HepG2 (cell line): ENCODE data around the gene FAM118A. TPM values are rescaled to one million over a fixed set of nuclear protein-coding genes. Genes with fewer than 3 reads are reported as not detected.

Source experiments
- AKAP8 ChIP-seq: sonication (generic); formaldehyde crosslinking; IDR thresholded peaks from 2 replicates; pipeline ENCODE4 v1.5.1; 2020; ENCODE audit warnings: mild to moderate bottlenecking, missing genetic modification reagents
- ARHGAP35 ChIP-seq: sonication (generic); formaldehyde crosslinking; IDR thresholded peaks from 2 replicates; pipeline ENCODE4 v1.9.0; 2022; ENCODE audit warnings: mild to moderate bottlenecking, inconsistent platforms, moderate library complexity, missing genetic modification reagents, borderline replicate concordance
- GLI4 ChIP-seq: sonication (generic); formaldehyde crosslinking; IDR thresholded peaks from 2 replicates; pipeline ENCODE4 v1.5.1; 2020; ENCODE audit warnings: missing genetic modification reagents, mild to moderate bottlenecking, moderate library complexity, borderline replicate concordance
- KAT8 ChIP-seq: IDR thresholded peaks from 2 replicates; pipeline ENCODE4 v1.6.1; 2016; ENCODE audit warnings: missing genetic modification reagents, missing compliant biosample characterization
- MLLT10 ChIP-seq: sonication (generic); formaldehyde crosslinking; IDR thresholded peaks from 2 replicates; pipeline ENCODE4 v1.4.0; 2020; ENCODE audit warnings: missing genetic modification reagents
- MYPOP ChIP-seq: sonication (generic); formaldehyde crosslinking; IDR thresholded peaks from 2 replicates; pipeline ENCODE4 v1.8.1; 2023; ENCODE audit warnings: mild to moderate bottlenecking, moderate library complexity, missing genetic modification reagents
- NR3C1 ChIP-seq: sonication (generic); formaldehyde crosslinking; IDR thresholded peaks from 2 replicates; pipeline ENCODE4 v1.4.0; 2020; ENCODE audit warnings: missing genetic modification reagents
- RCOR2 ChIP-seq: IDR thresholded peaks from 2 replicates; pipeline ENCODE4 v1.6.1; 2016; ENCODE audit warnings: missing biosample characterization, missing genetic modification reagents
- SMYD3 ChIP-seq: sonication (generic); formaldehyde crosslinking; IDR thresholded peaks from 2 replicates; pipeline ENCODE4 v1.8.1; 2023; ENCODE audit warnings: mild to moderate bottlenecking, missing genetic modification reagents
- SOX13 ChIP-seq, 3 experiments: fragments of 450-650 bp in 1 of 3; sonication (generic) in 1 of 3; formaldehyde crosslinking in 1 of 3; IDR thresholded peaks in 2 of 3; conservative IDR thresholded peaks in 1 of 3; 2 replicates each; pipeline versions ENCODE4 v1.5.0 to v1.6.1; 2016 to 2020; ENCODE audit warnings: antibody characterized with exemption in 1 of 3, mild to moderate bottlenecking in 1 of 3, missing compliant biosample characterization in 1 of 3, missing genetic modification reagents in 1 of 3, moderate library complexity in 1 of 3
- SRF ChIP-seq: IDR thresholded peaks from 2 replicates; pipeline ENCODE4 v1.6.1; 2011; ENCODE audit warnings: mild to moderate bottlenecking, low read depth, low read length, moderate library complexity
- ZNF136 ChIP-seq: sonication (generic); formaldehyde crosslinking; IDR thresholded peaks from 2 replicates; pipeline ENCODE4 v1.8.1; 2022; ENCODE audit warnings: low read depth, mild to moderate bottlenecking, moderate library complexity, missing genetic modification reagents
- ZNF143 ChIP-seq: sonication (generic); formaldehyde crosslinking; IDR thresholded peaks from 2 replicates; pipeline ENCODE4 v1.4.0; 2020; ENCODE audit warnings: missing genetic modification reagents
- ZNF451 ChIP-seq: sonication (generic); formaldehyde crosslinking; IDR thresholded peaks from 2 replicates; pipeline ENCODE4 v1.5.0; 2020; ENCODE audit warnings: mild to moderate bottlenecking, missing genetic modification reagents
- ZNF749 ChIP-seq: sonication (generic); formaldehyde crosslinking; IDR thresholded peaks from 2 replicates; pipeline ENCODE4 v1.8.0; 2022; ENCODE audit warnings: mild to moderate bottlenecking, missing genetic modification reagents, moderate library complexity, borderline replicate concordance
- polyA plus RNA-seq, 8 experiments: library from polyadenylated mRNA; depleted of rRNA in 3 of 8; stranded (reverse) in 7 of 8; unstranded in 1 of 8; fragments of >200 nt; fragmentation: Illumina TruSeq in 4 of 8; extraction: Trizol in 4 of 8; gene quantifications; 2 replicates each; pipeline versions ENCODE4 v1.2.1 to v1.2.3, GENCODE V29; 2011 to 2016; ENCODE audit warnings: low read depth in 4 of 8, missing spikeins in 1 of 8, mixed read lengths in 1 of 8; ENCODE audit not compliant: insufficient read depth in 1 of 8
- total RNA-seq, 5 experiments: library from RNA; depleted of rRNA; stranded (reverse); fragments of >200 nt; fragmentation: Illumina TruSeq; extraction: Trizol; gene quantifications; 2 replicates each; pipeline ENCODE4 v1.2.3, GENCODE V29; 2016; ENCODE audit warnings: low read depth in 1 of 5
- TF ChIP-seq, protein P1 (sequence below): sonication (generic); formaldehyde crosslinking; IDR thresholded peaks from 2 replicates; pipeline ENCODE4 v1.9.0; 2021; ENCODE audit warnings: missing genetic modification reagents, borderline replicate concordance
- TF ChIP-seq, protein P2 (sequence below): sonication (generic); formaldehyde crosslinking; IDR thresholded peaks from 2 replicates; pipeline ENCODE4 v1.5.0; 2020; ENCODE audit warnings: mild to moderate bottlenecking, missing genetic modification reagents
- TF ChIP-seq, protein P3 (sequence below): sonication (generic); formaldehyde crosslinking; IDR thresholded peaks from 2 replicates; pipeline ENCODE4 v1.5.0; 2020; ENCODE audit warnings: missing genetic modification reagents

The FAM118A gene
- total and polyA plus RNA-seq, 2 of the 13 experiments (the other 11 are each of a cell fraction or from before 2014, with no cell fraction given): 36.7 to 48.2 TPM

DNA sequence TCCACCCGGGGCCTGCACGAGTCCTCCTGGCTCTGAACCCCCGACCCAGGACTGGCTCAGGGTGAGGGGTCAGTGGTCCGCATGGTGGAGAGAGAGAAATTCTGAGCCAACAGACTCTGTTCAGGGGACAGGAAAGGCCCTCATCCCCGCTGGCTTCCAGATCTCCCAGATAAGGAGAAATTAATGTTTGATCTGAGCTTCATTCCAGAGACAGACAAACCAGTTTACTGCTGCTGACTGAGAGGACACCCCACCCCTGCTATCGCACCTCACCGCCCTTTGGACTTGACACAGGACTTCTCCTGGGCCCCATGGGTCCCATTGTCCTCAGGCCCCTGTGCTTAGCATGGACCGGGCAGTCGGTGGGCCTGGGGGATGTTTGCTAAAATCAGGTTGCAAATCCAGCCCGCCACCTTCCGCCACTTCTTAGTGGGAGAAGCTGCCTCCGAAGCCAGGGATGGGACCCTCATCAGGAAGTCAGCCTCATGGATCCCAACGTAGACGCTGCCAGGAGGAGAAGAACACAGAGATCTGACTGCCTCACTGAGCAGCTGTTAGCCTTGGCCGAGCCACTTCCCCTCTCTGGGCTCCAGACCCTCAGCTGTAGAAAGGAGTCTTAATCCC, 36.2 kb upstream of the FAM118A start (continued):
- TF ChIP-seq NR3C1 (CRISPR knock-in tag) (no peak), SMYD3 (peak; percentile 54; the same call in 1 of the 2 replicates), ZNF749 (CRISPR knock-in tag) (0 out of 2 replicates have a peak, but pooled peaks have one; percentile 27), SRF (peak; percentile 25; the same call in 1 of the 2 replicates), ZNF143 (0 out of 2 replicates have a peak, but pooled peaks have one; percentile 15), ARHGAP35 (CRISPR knock-in tag) (no peak), AKAP8 (CRISPR knock-in tag) (no peak), KAT8 (CRISPR knock-in tag) (peak; percentile 85), ZNF451 (CRISPR knock-in tag) (no peak; the same call in 1 of the 2 replicates), MLLT10 (no peak), ZNF136 (CRISPR knock-in tag) (no peak), RCOR2 (CRISPR knock-in tag) (peak; percentile 86), SOX13 (IDR thresholded peaks at IDR 0.05) (peak; percentile 97), SOX13 (CRISPR knock-in tag; conservative IDR thresholded peaks at IDR 0.05 in 1 of 2, IDR thresholded peaks at IDR 0.05 in 1 of 2) (peak in 1 of 2 experiments; percentile 99; a peak in 2 of 4 replicates), GLI4 (no peak), MYPOP (no peak)
- TF ChIP-seq, protein P1, sequence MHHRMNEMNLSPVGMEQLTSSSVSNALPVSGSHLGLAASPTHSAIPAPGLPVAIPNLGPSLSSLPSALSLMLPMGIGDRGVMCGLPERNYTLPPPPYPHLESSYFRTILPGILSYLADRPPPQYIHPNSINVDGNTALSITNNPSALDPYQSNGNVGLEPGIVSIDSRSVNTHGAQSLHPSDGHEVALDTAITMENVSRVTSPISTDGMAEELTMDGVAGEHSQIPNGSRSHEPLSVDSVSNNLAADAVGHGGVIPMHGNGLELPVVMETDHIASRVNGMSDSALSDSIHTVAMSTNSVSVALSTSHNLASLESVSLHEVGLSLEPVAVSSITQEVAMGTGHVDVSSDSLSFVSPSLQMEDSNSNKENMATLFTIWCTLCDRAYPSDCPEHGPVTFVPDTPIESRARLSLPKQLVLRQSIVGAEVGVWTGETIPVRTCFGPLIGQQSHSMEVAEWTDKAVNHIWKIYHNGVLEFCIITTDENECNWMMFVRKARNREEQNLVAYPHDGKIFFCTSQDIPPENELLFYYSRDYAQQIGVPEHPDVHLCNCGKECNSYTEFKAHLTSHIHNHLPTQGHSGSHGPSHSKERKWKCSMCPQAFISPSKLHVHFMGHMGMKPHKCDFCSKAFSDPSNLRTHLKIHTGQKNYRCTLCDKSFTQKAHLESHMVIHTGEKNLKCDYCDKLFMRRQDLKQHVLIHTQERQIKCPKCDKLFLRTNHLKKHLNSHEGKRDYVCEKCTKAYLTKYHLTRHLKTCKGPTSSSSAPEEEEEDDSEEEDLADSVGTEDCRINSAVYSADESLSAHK (CRISPR knock-in tag): no peak
- TF ChIP-seq, protein P2, sequence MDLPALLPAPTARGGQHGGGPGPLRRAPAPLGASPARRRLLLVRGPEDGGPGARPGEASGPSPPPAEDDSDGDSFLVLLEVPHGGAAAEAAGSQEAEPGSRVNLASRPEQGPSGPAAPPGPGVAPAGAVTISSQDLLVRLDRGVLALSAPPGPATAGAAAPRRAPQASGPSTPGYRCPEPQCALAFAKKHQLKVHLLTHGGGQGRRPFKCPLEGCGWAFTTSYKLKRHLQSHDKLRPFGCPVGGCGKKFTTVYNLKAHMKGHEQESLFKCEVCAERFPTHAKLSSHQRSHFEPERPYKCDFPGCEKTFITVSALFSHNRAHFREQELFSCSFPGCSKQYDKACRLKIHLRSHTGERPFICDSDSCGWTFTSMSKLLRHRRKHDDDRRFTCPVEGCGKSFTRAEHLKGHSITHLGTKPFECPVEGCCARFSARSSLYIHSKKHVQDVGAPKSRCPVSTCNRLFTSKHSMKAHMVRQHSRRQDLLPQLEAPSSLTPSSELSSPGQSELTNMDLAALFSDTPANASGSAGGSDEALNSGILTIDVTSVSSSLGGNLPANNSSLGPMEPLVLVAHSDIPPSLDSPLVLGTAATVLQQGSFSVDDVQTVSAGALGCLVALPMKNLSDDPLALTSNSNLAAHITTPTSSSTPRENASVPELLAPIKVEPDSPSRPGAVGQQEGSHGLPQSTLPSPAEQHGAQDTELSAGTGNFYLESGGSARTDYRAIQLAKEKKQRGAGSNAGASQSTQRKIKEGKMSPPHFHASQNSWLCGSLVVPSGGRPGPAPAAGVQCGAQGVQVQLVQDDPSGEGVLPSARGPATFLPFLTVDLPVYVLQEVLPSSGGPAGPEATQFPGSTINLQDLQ (CRISPR knock-in tag): peak; percentile 35; the same call in 1 of the 2 replicates
- TF ChIP-seq, protein P3, sequence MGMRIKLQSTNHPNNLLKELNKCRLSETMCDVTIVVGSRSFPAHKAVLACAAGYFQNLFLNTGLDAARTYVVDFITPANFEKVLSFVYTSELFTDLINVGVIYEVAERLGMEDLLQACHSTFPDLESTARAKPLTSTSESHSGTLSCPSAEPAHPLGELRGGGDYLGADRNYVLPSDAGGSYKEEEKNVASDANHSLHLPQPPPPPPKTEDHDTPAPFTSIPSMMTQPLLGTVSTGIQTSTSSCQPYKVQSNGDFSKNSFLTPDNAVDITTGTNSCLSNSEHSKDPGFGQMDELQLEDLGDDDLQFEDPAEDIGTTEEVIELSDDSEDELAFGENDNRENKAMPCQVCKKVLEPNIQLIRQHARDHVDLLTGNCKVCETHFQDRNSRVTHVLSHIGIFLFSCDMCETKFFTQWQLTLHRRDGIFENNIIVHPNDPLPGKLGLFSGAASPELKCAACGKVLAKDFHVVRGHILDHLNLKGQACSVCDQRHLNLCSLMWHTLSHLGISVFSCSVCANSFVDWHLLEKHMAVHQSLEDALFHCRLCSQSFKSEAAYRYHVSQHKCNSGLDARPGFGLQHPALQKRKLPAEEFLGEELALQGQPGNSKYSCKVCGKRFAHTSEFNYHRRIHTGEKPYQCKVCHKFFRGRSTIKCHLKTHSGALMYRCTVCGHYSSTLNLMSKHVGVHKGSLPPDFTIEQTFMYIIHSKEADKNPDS (CRISPR knock-in tag): no peak
